ENCODE results near the gene PALM. TPM values are rescaled to one million over a fixed set of nuclear protein-coding genes. Genes with fewer than 3 reads are reported as not detected.

Gene PALM
- total RNA-seq, 1 experiment from 2014 or later = 43.7 TPM

DNA sequence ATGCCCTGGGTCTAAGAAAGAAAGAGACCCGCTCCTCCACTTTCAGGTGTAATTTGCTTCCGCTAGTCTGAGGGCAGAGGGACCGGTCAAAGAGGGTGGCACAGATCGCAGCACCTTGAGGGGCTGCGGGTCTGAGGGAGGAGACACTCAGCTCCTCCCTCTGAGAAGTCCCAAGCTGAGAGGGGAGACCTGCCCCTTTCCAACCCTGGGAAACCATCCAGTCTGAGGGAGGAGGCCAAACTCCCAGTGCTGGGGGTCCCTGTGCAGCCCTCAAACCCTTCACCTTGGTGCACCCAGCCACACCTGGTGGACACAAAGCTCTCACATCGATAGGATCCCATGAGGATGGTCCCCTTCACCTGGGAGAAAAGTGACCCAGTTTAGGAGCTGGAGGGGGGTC lies 55.1 kb downstream of the PALM start:
- TF ChIP-seq FOSL1 (IDR thresholded peaks at IDR 0.05; ENCODE audit: low read depth) (no peak), YY1 (IDR thresholded peaks at IDR 0.05; ENCODE audit: extremely low read depth, insufficient replicate concordance, low read depth, low read length) (no peak), SIN3A (IDR thresholded peaks at IDR 0.05; ENCODE audit: low read depth) (no peak)
- TF ChIP-seq, protein P1, sequence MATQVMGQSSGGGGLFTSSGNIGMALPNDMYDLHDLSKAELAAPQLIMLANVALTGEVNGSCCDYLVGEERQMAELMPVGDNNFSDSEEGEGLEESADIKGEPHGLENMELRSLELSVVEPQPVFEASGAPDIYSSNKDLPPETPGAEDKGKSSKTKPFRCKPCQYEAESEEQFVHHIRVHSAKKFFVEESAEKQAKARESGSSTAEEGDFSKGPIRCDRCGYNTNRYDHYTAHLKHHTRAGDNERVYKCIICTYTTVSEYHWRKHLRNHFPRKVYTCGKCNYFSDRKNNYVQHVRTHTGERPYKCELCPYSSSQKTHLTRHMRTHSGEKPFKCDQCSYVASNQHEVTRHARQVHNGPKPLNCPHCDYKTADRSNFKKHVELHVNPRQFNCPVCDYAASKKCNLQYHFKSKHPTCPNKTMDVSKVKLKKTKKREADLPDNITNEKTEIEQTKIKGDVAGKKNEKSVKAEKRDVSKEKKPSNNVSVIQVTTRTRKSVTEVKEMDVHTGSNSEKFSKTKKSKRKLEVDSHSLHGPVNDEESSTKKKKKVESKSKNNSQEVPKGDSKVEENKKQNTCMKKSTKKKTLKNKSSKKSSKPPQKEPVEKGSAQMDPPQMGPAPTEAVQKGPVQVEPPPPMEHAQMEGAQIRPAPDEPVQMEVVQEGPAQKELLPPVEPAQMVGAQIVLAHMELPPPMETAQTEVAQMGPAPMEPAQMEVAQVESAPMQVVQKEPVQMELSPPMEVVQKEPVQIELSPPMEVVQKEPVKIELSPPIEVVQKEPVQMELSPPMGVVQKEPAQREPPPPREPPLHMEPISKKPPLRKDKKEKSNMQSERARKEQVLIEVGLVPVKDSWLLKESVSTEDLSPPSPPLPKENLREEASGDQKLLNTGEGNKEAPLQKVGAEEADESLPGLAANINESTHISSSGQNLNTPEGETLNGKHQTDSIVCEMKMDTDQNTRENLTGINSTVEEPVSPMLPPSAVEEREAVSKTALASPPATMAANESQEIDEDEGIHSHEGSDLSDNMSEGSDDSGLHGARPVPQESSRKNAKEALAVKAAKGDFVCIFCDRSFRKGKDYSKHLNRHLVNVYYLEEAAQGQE (IDR thresholded peaks at IDR 0.05; ENCODE audit: low read depth) = no peak
- TF ChIP-seq, protein P2, sequence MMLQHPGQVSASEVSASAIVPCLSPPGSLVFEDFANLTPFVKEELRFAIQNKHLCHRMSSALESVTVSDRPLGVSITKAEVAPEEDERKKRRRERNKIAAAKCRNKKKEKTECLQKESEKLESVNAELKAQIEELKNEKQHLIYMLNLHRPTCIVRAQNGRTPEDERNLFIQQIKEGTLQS (IDR thresholded peaks at IDR 0.05) = no peak
- TF ChIP-seq, protein P3, sequence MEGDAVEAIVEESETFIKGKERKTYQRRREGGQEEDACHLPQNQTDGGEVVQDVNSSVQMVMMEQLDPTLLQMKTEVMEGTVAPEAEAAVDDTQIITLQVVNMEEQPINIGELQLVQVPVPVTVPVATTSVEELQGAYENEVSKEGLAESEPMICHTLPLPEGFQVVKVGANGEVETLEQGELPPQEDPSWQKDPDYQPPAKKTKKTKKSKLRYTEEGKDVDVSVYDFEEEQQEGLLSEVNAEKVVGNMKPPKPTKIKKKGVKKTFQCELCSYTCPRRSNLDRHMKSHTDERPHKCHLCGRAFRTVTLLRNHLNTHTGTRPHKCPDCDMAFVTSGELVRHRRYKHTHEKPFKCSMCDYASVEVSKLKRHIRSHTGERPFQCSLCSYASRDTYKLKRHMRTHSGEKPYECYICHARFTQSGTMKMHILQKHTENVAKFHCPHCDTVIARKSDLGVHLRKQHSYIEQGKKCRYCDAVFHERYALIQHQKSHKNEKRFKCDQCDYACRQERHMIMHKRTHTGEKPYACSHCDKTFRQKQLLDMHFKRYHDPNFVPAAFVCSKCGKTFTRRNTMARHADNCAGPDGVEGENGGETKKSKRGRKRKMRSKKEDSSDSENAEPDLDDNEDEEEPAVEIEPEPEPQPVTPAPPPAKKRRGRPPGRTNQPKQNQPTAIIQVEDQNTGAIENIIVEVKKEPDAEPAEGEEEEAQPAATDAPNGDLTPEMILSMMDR (IDR thresholded peaks at IDR 0.05 in 2 of 3, conservative IDR thresholded peaks at IDR 0.05 in 1 of 3; ENCODE audit: borderline replicate concordance in 1 of 3, insufficient read depth in 1 of 3, low read depth in 2 of 3, low read length in 2 of 3) = no peak
- no peak for ATAC-seq
- intact Hi-C loops (cut with micrococcal nuclease) = no loop called here

More for the DNA sequence above, 55.1 kb downstream of the PALM start:
- Histone ChIP-seq H3K9me3 (ENCODE audit: control insufficient read depth in 1 of 2, insufficient read depth in 1 of 2, low read depth in 1 of 2, low read length in 2 of 2) (peaks cover 0 to 4% of the 10 kb centered on the region in 2 experiments; a peak in 1 of 4 replicates), H3K9me2 (ENCODE audit: insufficient read depth) (no peaks in the 10 kb centered on the region), H3K4me1 (ENCODE audit: control insufficient read depth in 1 of 2, insufficient read depth in 2 of 2, low read length in 2 of 2) (no peaks in the 10 kb centered on the region), H3K79me2 (ENCODE audit: insufficient read depth, low read length) (no peaks in the 10 kb centered on the region; the same call in 1 of the 2 replicates), H3K27ac (ENCODE audit: low read depth, low read length) (no peak overlapping the region; the same call in 1 of the 2 replicates), H4K20me1 (ENCODE audit: insufficient read depth) (no peaks in the 10 kb centered on the region), H3K9ac (ENCODE audit: low read length) (no peak overlapping the region), H3K4me3 (replicated peaks in 1 of 2; ENCODE audit: low read depth in 1 of 2, low read length in 2 of 2) (no peak overlapping the region), H3K4me2 (ENCODE audit: low read length) (no peak overlapping the region), H3K36me3 (ENCODE audit: control insufficient read depth in 1 of 2, insufficient read depth in 2 of 2, low read length in 2 of 2) (peaks cover 5 to 31% of the 10 kb centered on the region in 2 experiments), H3K27me3 (ENCODE audit: insufficient read depth, low read length) (no peaks in the 10 kb centered on the region), H2AFZ (ENCODE audit: low read depth, low read length, poor library complexity, severe bottlenecking) (no peak overlapping the region)
- CTCF ChIA-PET = no interaction called here
- no peak for DNase-seq (ENCODE audit: low read depth, low spot score)
- POLR2A ChIA-PET = no interaction called here
- RAD21 ChIA-PET (ENCODE audit: low non-redundant PET in 1 of 2, low total read pairs in 2 of 2, uncharacterized antibody in 2 of 2, unreplicated experiment in 2 of 2) = no interaction called here
- TSS peak; percentile 66 for BruUV-seq (replicated peaks)
